Naive B cell (primary cell): ENCODE data around the gene PODXL. TPM values are rescaled to one million over a fixed set of nuclear protein-coding genes. Genes with fewer than 3 reads are reported as not detected.

Source experiments
- ATAC-seq, 2 donors: fragments of 150-1000 bp; cut with Tn5 transposase; 2 replicates each; pipeline ENCODE4 v1.10.0; 2021; ENCODE audit warnings: low read depth in 2 of 2, mild to moderate bottlenecking in 2 of 2, moderate library complexity in 2 of 2
- DNase-seq: peaks from one replicate; pipeline ENCODE4 v3.0.0; 2022
- H3K27ac Mint-ChIP-seq, 6 donors: one replicate each; pipeline ENCODE4 v1.8.0; 2020 to 2022; ENCODE audit warnings: mild to moderate bottlenecking in 6 of 6, mixed read lengths in 6 of 6, moderate library complexity in 5 of 6, inconsistent platforms in 2 of 6
- H3K27me3 Mint-ChIP-seq, 3 donors: one replicate each; pipeline ENCODE4 v1.8.0; 2021 to 2022; ENCODE audit warnings: mixed read lengths in 3 of 3, mild to moderate bottlenecking in 1 of 3
- H3K36me3 Mint-ChIP-seq, 2 donors: one replicate each; pipeline ENCODE4 v1.8.0; 2020 to 2022; ENCODE audit warnings: mixed read lengths in 2 of 2, inconsistent platforms in 1 of 2, mild to moderate bottlenecking in 1 of 2
- H3K4me1 Mint-ChIP-seq, 3 donors: one replicate each; pipeline ENCODE4 v1.8.0; 2020 to 2022; ENCODE audit warnings: mixed read lengths in 3 of 3, inconsistent platforms in 1 of 3, mild to moderate bottlenecking in 1 of 3, moderate library complexity in 1 of 3
- H3K4me3 Mint-ChIP-seq, 8 donors: one replicate each; pipeline ENCODE4 v1.8.0; 2020 to 2022; ENCODE audit warnings: mild to moderate bottlenecking in 8 of 8, mixed read lengths in 8 of 8, moderate library complexity in 8 of 8, inconsistent platforms in 2 of 8
- H3K9me3 Mint-ChIP-seq, 7 donors: one replicate each; pipeline ENCODE4 v1.8.0; 2020 to 2022; ENCODE audit warnings: mixed read lengths in 7 of 7, mild to moderate bottlenecking in 5 of 7, inconsistent platforms in 2 of 7, moderate library complexity in 1 of 7
- polyA plus RNA-seq, 6 donors: library from polyadenylated mRNA; unstranded; fragments of 300-500 nt; fragmentation: Illumina TruSeq; gene quantifications; one replicate each; pipeline ENCODE4 v1.2.3, GENCODE V29; 2021; ENCODE audit warnings: low read depth in 6 of 6

Gene PODXL
- polyA plus RNA-seq, 6 donors from 2014 or later = 0.12 to 0.90 (median 0.68) TPM; not detected in 1

DNA sequence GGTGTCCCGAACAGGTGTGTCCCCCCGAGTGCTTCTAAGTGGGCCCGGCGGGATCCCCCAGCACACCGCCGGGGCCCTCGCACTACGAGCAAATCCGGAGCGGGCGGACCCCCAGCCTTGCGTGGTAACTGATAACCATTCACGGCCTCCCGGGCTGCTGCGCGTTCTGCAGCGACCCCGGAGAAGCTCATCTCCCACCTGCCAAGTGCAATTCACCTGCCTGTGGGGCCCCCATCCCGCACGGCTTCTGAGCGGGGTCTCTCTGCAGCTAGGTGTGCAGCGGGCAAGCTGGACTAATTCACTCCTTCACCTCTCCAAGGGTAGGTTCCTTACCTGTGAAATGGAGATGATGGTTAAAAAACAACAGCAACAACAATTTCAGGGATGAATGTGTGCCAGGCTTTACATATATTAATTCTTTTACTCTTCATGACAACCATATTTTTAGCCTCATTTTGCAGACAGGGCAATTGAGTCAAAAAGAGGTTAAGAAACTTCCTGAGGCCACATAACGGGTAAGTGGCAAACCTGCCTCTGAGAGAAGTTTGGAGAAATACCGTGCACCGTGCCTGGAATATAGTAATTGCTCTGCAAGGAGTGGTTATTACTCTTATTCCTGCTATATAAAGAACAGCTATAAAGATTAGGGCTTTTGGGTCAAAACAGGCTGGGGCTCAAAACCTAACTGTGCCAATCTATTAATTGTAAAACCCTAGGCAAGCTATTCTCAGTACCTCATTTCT is 652 bp upstream of the PODXL start:
- H3K9me3 Mint-ChIP-seq = no peaks in the 10 kb centered on the region
- H3K4me1 Mint-ChIP-seq = peaks cover 18 to 28% (median 22%) of the 10 kb centered on the region in 3 donors
- DNase-seq (no peak), ATAC-seq (peak in 1 of 2 donors; percentile 5)
- peak overlapping the region; percentile 78 to 92 (median 85) for H3K4me3 Mint-ChIP-seq
- peak overlapping the region in 1 of 6 donors; percentile 26 for H3K27ac Mint-ChIP-seq
- peaks cover 23 to 34% (median 32%) of the 10 kb centered on the region in 3 donors for H3K27me3 Mint-ChIP-seq
- H3K36me3 Mint-ChIP-seq = no peaks in the 10 kb centered on the region

DNA sequence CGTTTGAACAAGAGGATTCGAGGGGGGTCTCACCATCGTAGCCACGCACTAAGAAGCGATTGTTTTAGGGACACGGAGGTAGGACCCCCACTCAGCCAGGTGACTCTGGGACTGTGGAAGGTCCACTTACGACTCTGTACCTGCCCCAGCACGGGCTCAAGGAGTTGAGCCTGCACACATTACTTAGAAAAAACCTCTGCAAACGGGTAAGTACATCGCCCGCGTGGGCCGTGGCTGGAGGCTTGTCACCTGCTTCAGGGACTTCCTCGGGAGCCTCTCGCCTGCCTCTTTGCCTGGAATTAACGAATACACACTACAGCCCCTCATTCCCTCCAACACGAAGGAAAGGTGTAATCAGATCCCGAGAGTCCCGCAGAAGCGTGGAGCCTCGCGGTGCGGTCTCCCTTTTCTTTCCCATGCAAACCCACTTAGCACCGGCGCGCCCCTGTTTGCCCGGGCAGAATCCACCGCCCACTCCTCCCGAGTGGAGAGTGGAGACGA is 826 bp downstream of the PODXL start:
- Mint-ChIP-seq H3K27ac (peak overlapping the region in 2 of 6 donors; percentile 73 to 80), H3K9me3 (no peaks in the 10 kb centered on the region), H3K4me3 (peak overlapping the region; percentile 87 to 94 (median 90)), H3K27me3 (peaks cover 19 to 36% (median 32%) of the 10 kb centered on the region in 3 donors), H3K36me3 (no peaks in the 10 kb centered on the region), H3K4me1 (peaks cover 18 to 28% (median 22%) of the 10 kb centered on the region in 3 donors)
- DNase-seq = peak; percentile 14
- no peak for ATAC-seq

DNA sequence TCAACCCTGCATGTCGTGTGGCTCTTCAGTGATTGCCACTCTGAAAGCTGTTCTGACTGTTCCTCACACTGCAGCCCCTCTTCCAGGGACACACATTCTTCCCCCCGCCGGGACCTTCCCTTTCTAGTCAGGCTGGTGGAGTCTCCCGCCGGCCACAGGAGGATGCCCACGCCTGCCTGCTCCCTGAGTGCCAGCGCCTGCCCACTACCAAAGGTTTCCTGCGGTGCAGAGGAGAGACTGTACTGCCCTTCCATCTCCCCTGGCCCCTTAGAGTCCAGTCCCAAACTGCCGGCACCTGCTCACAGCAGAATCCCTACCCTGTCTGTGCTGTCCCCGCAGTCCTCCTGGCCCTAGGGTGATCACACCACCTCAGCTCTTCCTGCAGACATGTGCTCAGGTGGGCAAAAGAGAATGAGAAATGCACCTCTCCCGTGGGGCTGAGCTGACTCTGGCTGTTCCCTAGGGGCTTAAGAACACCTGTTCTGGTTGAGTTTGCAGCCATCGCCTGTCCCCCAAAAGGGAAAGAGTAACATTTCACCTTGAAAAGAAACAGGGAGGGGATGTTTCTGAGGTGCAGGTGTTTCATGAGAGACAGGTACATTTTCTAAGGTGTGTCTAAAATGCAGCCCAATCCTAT is 1.4 kb downstream of the PODXL start:
- H3K27ac Mint-ChIP-seq = no peak overlapping the region
- peaks cover 19 to 34% (median 32%) of the 10 kb centered on the region in 3 donors for H3K27me3 Mint-ChIP-seq
- peak overlapping the region; percentile 87 to 94 (median 90) for H3K4me3 Mint-ChIP-seq
- no peaks in the 10 kb centered on the region for H3K9me3 Mint-ChIP-seq
- DNase-seq = no peak
- H3K36me3 Mint-ChIP-seq = no peaks in the 10 kb centered on the region
- peaks cover 18 to 28% (median 22%) of the 10 kb centered on the region in 3 donors for H3K4me1 Mint-ChIP-seq
- ATAC-seq = no peak

DNA sequence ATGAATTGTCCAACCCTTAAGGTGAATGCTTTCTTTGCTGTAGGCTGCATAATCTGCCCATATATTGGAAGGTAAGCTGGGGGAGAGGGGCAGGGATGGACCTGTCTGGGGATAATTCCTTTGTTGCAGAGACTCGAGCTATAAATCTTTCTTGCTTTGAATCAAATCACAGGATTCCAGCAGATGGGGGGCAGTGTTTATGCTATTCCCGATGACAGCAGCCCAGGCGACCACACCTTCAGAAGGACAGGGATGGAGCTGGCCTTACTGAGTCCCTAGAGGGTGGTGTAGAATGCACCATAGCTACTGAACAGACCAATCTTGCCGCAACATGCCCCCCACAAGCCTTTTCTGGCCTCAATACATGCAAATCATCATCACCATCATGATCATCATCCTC is 2.5 kb downstream of the PODXL start:
- Mint-ChIP-seq H3K4me3 (peak overlapping the region in 2 of 8 donors; percentile 48 to 52), H3K27me3 (peaks cover 20 to 38% (median 36%) of the 10 kb centered on the region in 3 donors), H3K27ac (no peak overlapping the region), H3K9me3 (peaks cover 0 to under 1% (median 0%) of the 10 kb centered on the region in 7 donors), H3K36me3 (no peaks in the 10 kb centered on the region), H3K4me1 (peaks cover 18 to 28% (median 22%) of the 10 kb centered on the region in 3 donors)
- no peak for ATAC-seq
- no peak for DNase-seq

- Mint-ChIP-seq H3K36me3 (no peaks in the 10 kb centered on the region), H3K27me3 (peaks cover 14 to 42% (median 41%) of the 10 kb centered on the region in 3 donors), H3K4me1 (peaks cover 15 to 17% (median 15%) of the 10 kb centered on the region in 3 donors), H3K9me3 (peaks cover 0 to 5% (median 0%) of the 10 kb centered on the region in 7 donors), H3K27ac (no peak overlapping the region), H3K4me3 (no peak overlapping the region)
- DNase-seq (no peak), ATAC-seq (no peak)
These were observed 4.4 kb downstream of the PODXL start for GRCh38 chr7:131552053-131552452.

GRCh38 chr7:131550846-131551245 is 5.6 kb downstream of the PODXL start:
- ATAC-seq (no peak), DNase-seq (no peak)
- H3K4me3 Mint-ChIP-seq = no peak overlapping the region
- no peak overlapping the region for H3K27ac Mint-ChIP-seq
- no peaks in the 10 kb centered on the region for H3K36me3 Mint-ChIP-seq
- peaks cover 12 to 13% (median 12%) of the 10 kb centered on the region in 3 donors for H3K4me1 Mint-ChIP-seq
- H3K27me3 Mint-ChIP-seq = peaks cover 13 to 41% (median 40%) of the 10 kb centered on the region in 3 donors
- H3K9me3 Mint-ChIP-seq = peaks cover 0 to 5% (median 0%) of the 10 kb centered on the region in 7 donors

DNA sequence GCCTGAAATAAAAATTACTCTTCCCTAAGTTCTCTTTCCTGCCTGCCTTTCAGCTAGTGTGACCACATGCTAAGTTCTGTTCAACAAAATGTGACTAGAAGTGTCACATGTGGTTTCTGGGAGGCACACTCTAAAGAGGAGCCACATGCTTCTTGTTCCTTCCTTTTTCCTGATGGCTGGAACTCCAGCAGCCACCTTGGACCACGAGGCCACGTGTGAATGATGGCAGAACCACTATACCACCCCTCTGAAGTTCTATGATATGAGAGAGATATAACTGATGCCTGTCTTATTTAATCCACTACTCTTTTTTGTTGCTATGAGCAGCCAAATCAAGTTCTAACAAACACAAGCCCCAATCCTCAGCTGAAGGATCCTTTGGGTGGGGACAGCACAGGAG is 8.1 kb downstream of the PODXL start:
- no peak for DNase-seq
- Mint-ChIP-seq H3K27me3 (peaks cover 4 to 24% (median 20%) of the 10 kb centered on the region in 3 donors), H3K9me3 (peaks cover 0 to 5% (median 0%) of the 10 kb centered on the region in 7 donors), H3K36me3 (no peaks in the 10 kb centered on the region), H3K4me3 (no peak overlapping the region), H3K4me1 (peaks cover 0 to 8% (median 3%) of the 10 kb centered on the region in 3 donors), H3K27ac (no peak overlapping the region)
- no peak for ATAC-seq

DNA sequence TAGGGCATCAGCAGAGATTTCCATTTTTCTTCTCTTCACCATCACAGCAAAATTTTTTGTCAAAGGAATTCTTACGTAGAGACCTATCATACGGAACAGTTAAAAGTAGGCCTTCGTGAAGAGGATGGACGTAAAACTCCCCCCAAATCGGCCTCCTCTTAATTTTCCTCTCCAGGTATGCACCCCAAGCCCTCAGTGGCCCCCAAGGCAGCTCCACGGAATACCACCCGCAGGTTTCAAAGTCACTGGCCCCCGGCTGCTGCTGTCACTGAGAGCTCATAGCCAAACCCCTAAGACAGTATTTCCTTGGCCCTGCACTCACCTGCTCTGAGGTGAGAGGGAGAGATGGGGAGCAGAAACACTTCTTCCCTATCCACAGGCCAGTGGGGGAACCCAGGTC is 8.8 kb downstream of the PODXL start:
- DNase-seq (no peak), ATAC-seq (no peak)
- peaks cover 4 to 16% (median 12%) of the 10 kb centered on the region in 3 donors for H3K27me3 Mint-ChIP-seq
- H3K36me3 Mint-ChIP-seq = no peaks in the 10 kb centered on the region
- H3K9me3 Mint-ChIP-seq = peaks cover 0 to 5% (median 0%) of the 10 kb centered on the region in 7 donors
- H3K27ac Mint-ChIP-seq = no peak overlapping the region
- peaks cover 0 to 8% (median 3%) of the 10 kb centered on the region in 3 donors for H3K4me1 Mint-ChIP-seq
- H3K4me3 Mint-ChIP-seq = no peak overlapping the region

GRCh38 chr7:131546583-131547141 is 9.8 kb downstream of the PODXL start:
- Mint-ChIP-seq H3K4me3 (no peak overlapping the region), H3K4me1 (peaks cover 0 to 8% (median 3%) of the 10 kb centered on the region in 3 donors), H3K27ac (no peak overlapping the region), H3K27me3 (peaks cover 4 to 13% (median 8%) of the 10 kb centered on the region in 3 donors), H3K36me3 (no peaks in the 10 kb centered on the region), H3K9me3 (peaks cover 0 to 5% (median 0%) of the 10 kb centered on the region in 7 donors)
- DNase-seq (peak; percentile 27), ATAC-seq (peak in 1 of 2 donors; percentile 46)

GRCh38 chr7:131546126-131546525 is 10.3 kb downstream of the PODXL start:
- Mint-ChIP-seq H3K4me1 (peaks cover 0 to 8% (median 3%) of the 10 kb centered on the region in 3 donors), H3K4me3 (no peak overlapping the region), H3K27ac (no peak overlapping the region), H3K9me3 (peaks cover 0 to 5% (median 0%) of the 10 kb centered on the region in 7 donors), H3K27me3 (peaks cover 4 to 11% (median 8%) of the 10 kb centered on the region in 3 donors), H3K36me3 (no peaks in the 10 kb centered on the region)
- ATAC-seq = peak in 1 of 2 donors; percentile 33
- no peak for DNase-seq

DNA sequence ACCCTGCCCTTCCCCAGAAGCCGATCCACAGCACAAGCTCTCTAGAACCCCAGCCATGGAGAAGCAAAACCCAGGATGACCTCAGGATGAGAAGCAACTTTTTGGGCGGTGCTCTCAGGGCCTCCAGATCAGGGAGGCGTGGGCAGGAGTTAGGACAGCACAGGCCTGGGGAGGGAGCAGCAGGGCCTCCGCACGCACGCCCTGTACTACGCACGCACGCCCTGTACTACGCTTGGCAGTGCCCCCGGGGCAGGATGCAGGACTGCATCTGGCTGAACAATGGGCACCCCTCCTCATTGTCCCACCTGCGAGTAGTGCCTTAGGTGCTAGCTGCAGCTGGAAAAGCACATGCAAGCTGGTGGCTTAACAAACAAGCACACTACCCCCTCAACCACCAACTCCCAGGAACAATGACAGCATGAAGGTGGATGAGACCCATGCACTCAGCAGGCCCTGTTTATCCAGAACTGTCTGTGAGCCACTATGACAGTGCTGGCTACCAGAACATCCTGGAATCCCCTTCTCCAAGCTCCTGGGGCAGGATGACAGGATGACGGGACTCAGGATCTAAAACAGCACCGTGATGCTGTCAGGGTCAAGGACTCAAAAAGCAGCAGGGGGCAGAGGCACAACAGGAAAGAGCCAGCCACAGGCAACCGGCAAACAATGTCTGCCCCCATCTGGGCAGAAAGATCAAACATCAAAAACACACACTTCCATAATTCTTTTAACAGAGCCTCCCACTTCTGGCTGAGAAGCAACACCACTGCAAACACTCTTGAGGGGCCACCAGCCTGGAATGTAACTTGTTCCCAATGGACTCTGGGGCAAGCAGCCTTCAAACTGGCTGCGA is 11.8 kb downstream of the PODXL start:
- no peak for DNase-seq
- no peak overlapping the region for H3K4me3 Mint-ChIP-seq

DNA sequence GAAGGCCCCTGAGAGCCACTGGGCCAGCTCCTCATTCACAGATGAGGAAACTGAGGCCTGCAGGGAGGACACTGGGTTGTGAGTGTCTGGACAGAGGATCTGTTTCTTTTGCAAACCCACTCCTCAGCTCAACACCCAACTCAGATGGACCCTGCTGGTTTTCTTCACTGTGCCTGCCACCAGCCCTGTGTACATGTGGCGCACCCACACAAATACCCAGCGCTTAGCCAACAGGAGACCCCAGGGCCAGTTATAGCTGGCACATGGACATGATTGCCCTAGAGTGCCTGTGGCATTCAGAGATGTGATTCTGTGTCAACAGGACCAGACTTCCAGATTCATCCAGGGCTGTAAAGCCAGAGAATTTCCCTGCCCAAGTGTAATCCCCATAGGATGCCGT is 12.4 kb downstream of the PODXL start:
- DNase-seq = no peak
- no peaks in the 10 kb centered on the region for H3K36me3 Mint-ChIP-seq
- H3K27me3 Mint-ChIP-seq = peaks cover 4 to 5% (median 5%) of the 10 kb centered on the region in 3 donors
- peaks cover 0 to 8% (median 3%) of the 10 kb centered on the region in 3 donors for H3K4me1 Mint-ChIP-seq
- no peak overlapping the region for H3K27ac Mint-ChIP-seq
- H3K9me3 Mint-ChIP-seq = peaks cover 0 to 5% (median 0%) of the 10 kb centered on the region in 7 donors
- no peak for ATAC-seq
- H3K4me3 Mint-ChIP-seq = no peak overlapping the region

More for the DNA sequence above, 11.8 kb downstream of the PODXL start:
- H3K4me1 Mint-ChIP-seq = peaks cover 0 to 8% (median 3%) of the 10 kb centered on the region in 3 donors
- peak overlapping the region in 1 of 6 donors; percentile 70 for H3K27ac Mint-ChIP-seq
- ATAC-seq = peak in 1 of 2 donors; percentile 33
- peaks cover 0 to 5% (median 0%) of the 10 kb centered on the region in 7 donors for H3K9me3 Mint-ChIP-seq
- H3K27me3 Mint-ChIP-seq = peaks cover 4 to 8% (median 7%) of the 10 kb centered on the region in 3 donors
- no peaks in the 10 kb centered on the region for H3K36me3 Mint-ChIP-seq
